ENCODE data around the gene MATCAP1. TPM values are rescaled to one million over a fixed set of nuclear protein-coding genes. Genes with fewer than 3 reads are reported as not detected.

Gene MATCAP1
- polyA plus RNA-seq, 1 of the 3 experiments (the other 2 are of a cell fraction) = 68.5 TPM

GRCh38 chr16:67129422-67129821, 54.3 kb downstream of the MATCAP1 start (continued):
- no peak for TF ChIP-seq USF2 (IDR thresholded peaks at IDR 0.05; ENCODE audit: borderline replicate concordance, low read depth, low read length)
- TF ChIP-seq FOXJ3 (CRISPR knock-in tag; IDR thresholded peaks at IDR 0.05) = no peak
- TF ChIP-seq CHD2 (IDR thresholded peaks at IDR 0.05; ENCODE audit: low read length, partially characterized antibody) = no peak
- TF ChIP-seq RXRA (IDR thresholded peaks at IDR 0.05; ENCODE audit: borderline replicate concordance, low read depth) = no peak
- no peak for TF ChIP-seq NFIC (IDR thresholded peaks at IDR 0.05; ENCODE audit: borderline replicate concordance)

- ChIA-PET POLR2A (no interaction called here), CTCF (interaction anchor here (0.9 to 2.8 kb wide), 6 partner anchors 9 to 143 kb away, joined by 3 to 11 read pairs (median 6); no protein-coding TSS in a partner anchor)
- Histone ChIP-seq H4K20me1 (ENCODE audit: insufficient read depth) (no peaks in the 10 kb centered on the region), H3K4me2 (no peak overlapping the region), H3K27me3 (ENCODE audit: insufficient read depth) (no peaks in the 10 kb centered on the region), H3K36me3 (replicated peaks in 1 of 2; ENCODE audit: control insufficient read depth in 1 of 2, insufficient read depth in 2 of 2, low read length in 1 of 2) (peaks cover 34 to 40% of the 10 kb centered on the region in 2 experiments), H3K4me3 (ENCODE audit: low read depth in 2 of 2, low read length in 1 of 2) (no peak overlapping the region), H3K9ac (no peak overlapping the region), H3K9me2 (no peaks in the 10 kb centered on the region), H3K79me2 (ENCODE audit: insufficient read depth) (0 out of 2 replicates have a peak, but pooled peaks cover 2% of the 10 kb centered on the region), H2AFZ (ENCODE audit: low read depth) (no peak overlapping the region), H3K27ac (ENCODE audit: low read depth in 2 of 2, low read length in 1 of 2) (no peak overlapping the region), H3K4me1 (ENCODE audit: control insufficient read depth in 1 of 2, insufficient read depth in 2 of 2, low read depth in 1 of 2, low read length in 1 of 2) (no peaks in the 10 kb centered on the region), H3K9me3 (no peaks in the 10 kb centered on the region), H3F3A (replicated peaks; ENCODE audit: insufficient read depth) (no peaks in the 10 kb centered on the region)
- 97% methylated on average over 3 of the region's 3 CpGs for WGBS (ENCODE audit: low lambda C conversion rate)
- TF ChIP-seq SIN3A (IDR thresholded peaks at IDR 0.05; ENCODE audit: borderline replicate concordance, low read depth, low read length) (no peak), MEF2A (IDR thresholded peaks at IDR 0.05; ENCODE audit: borderline replicate concordance, low read depth) (no peak), ELF1 (IDR thresholded peaks at IDR 0.05) (no peak), SMC3 (IDR thresholded peaks at IDR 0.05; ENCODE audit: low read depth, low read length) (no peak), EP300 (IDR thresholded peaks at IDR 0.05; ENCODE audit: borderline replicate concordance in 1 of 2, low read depth in 1 of 2, low read length in 1 of 2) (no peak), TCF12 (IDR thresholded peaks at IDR 0.05) (no peak), TEAD4 (IDR thresholded peaks at IDR 0.05; ENCODE audit: borderline replicate concordance, insufficient read depth) (no peak), PBX3 (IDR thresholded peaks at IDR 0.05) (no peak), USF1 (IDR thresholded peaks at IDR 0.05; ENCODE audit: borderline replicate concordance, low read depth) (no peak), EZH2phosphoT487 (IDR thresholded peaks at IDR 0.05; ENCODE audit: borderline replicate concordance, low read depth) (no peak), JUND (IDR thresholded peaks at IDR 0.05) (no peak), RXRA (IDR thresholded peaks at IDR 0.05; ENCODE audit: borderline replicate concordance, low read depth) (no peak), CHD2 (IDR thresholded peaks at IDR 0.05; ENCODE audit: low read length, partially characterized antibody) (no peak), FOXM1 (IDR thresholded peaks at IDR 0.05; ENCODE audit: low read depth) (no peak), FOSL2 (IDR thresholded peaks at IDR 0.05; ENCODE audit: borderline replicate concordance, low read depth) (no peak), RFX5 (IDR thresholded peaks at IDR 0.05; ENCODE audit: low read length) (no peak), MXI1 (IDR thresholded peaks at IDR 0.05; ENCODE audit: low read depth, low read length) (no peak), ZBTB33 (IDR thresholded peaks at IDR 0.05; ENCODE audit: borderline replicate concordance, low read depth) (no peak), NRF1 (IDR thresholded peaks at IDR 0.05; ENCODE audit: low read depth, low read length) (no peak), RAD21 (IDR thresholded peaks at IDR 0.05; ENCODE audit: low read length) (no peak)
- no peak for DNase-seq
Observed at GRCh38 chr16:67128887-67129286, 54.9 kb downstream of the MATCAP1 start.

All from SK-N-SH (cell line).